ENCODE results near the gene KLHL21.
A peak's percentile ranks its signal among the peaks of the same experiment; 100 is the strongest.

KLHL21 gene

DNA sequence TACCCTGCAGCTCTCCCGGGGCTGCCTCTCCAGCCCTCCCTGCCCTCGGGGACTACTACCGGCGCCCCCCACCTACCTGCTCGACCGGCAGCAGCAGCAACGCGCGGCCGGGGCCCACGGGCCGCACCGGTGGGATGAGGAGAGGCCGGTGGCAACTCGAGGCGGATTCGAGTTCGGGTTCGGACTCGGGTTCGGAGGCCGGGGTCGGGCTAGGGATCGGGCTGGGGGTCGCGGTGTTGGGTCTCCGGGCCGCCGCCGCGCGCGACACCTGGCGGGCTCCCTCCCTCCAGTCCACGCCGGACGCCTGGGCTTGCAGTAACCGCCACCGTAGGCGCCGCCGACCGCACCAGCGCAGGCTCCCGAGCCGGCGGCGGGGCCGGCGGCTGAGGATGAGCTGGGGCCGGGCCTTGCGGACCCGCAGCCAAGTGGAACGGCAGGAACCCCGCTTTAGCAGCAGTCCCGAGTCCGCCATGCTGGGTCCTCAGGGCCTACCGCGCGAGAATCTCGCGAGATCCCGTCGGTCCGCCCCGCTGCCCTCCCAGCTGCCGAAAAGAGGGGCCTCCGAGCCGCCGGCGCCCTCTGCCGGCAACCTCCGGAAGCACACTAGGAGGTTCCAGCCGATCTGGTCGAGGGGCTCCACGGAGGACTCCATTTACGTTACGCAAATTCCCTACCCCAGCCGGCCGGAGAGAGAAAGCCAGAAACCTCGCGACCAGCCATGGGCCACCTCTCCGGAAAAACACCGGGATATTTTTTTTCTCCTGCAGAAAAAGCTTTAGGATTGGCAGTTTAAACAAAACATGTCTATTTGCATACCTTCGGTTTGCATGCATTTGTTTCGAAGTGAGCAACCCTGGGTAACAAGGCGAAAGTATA, 48.4 kb downstream of the KLHL21 start, which contains the start of gene NOL9:
Gene NOL9 (minus strand): TSS at position 483 of the 876 bp plus-strand sequence. CDS start 11 bp downstream, at position 472.
- peak; percentile 94 for DNase-seq (ENCODE audit: low spot score)

- DNase-seq (ENCODE audit: low spot score), result no peak
Measured at GRCh38 chr1:6547301-6547700, 55.4 kb downstream of the KLHL21 start.

DNA sequence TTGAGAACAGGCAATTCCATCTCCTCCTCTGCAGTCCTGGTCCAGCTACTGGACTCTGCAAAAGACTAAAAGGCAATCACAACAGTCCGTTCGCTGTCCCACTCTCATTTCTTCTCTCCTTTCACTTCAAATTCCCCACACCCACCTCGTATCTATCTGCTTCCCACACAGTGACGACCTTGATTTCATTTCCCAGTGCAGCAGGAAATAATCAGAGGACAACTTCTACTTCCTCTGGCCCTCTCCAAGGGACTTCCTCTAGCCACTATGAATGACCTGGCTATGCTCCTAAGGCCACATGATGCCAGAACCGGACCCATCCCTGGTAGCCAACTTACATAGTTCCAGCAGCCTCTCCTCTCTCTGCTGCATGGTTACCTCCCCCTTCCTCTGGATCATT, 56.3 kb downstream of the KLHL21 start:
- no peak for DNase-seq (ENCODE audit: low spot score)

DNA sequence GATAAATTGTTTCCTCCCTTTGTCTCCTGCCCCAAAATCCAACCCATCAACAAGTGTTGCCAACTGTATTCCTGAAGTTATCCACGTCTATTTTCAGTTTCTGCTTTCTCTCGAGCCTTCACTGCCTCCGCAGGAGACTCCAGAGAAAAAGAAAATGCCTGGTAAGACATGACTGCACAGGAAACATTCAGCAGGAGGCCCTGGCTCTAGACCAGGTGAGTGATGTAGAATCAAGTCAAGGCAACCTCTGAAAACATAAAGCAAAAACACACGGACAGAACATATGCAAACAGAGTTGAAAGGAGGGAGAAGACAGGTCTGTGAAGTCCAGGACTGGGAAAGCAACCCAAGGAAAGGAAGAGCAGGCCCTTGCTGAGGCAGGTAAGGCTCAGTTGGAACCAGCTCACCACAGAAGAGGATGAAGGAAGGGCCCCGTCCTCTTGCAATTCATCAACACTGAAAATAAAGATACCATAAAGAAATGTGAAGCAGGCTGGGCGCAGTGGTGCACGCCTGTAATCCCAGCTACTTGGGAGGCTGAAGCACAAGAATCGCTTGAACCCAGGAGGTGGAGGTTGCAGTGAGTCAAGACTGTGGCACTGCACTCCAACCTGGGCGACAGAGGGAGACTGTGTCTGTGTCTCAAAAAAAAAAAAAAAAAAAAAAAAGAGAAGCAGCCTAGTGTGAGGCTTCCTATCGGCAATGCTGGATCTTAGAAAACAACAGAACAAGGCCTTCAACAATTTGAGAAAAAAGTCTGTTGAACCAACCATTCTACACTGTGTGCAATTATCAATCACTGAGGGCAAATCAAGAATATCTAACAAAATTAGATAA, 57.2 kb downstream of the KLHL21 start:
- peak; percentile 38 for DNase-seq (ENCODE audit: low spot score)

DNA sequence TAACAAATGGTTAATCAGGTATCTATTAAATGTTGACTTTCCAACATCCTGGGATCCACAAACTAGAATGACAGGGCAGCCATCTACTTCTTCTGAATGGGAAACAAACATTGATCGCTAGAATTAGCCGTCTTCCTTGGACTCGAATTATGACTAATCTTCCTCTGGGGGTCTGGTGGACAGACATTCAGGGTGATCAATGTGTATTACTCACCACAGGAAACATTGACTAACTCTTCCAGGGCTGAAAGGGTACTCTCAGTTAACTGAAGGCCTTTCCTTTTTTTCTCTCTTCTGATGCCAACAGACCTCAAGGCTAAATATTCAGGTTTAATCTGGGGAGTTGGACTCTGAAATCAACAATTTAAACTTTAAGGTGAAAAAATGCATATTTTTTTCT, 57.8 kb downstream of the KLHL21 start:
- peak; percentile 13 for DNase-seq (ENCODE audit: low spot score)

Measured in CD4-positive, alpha-beta T cell treated with Interleukin-6 at 100 ng/mL for 8 hours (primary cell).